IPS DF 19.7 (cell line): ENCODE measurements around the gene CCDC78.

Source experiments
- DNase-seq: peaks from one replicate; pipeline ENCODE4 v3.0.0-alpha.2; 2013; ENCODE audit warnings: low read depth, low spot score

CCDC78 gene

GRCh38 chr16:726438-727290 lies at the start of gene CCDC78, which contains the start of gene HAGHL:
CCDC78 (minus strand) TSS chr16:726443; CDS start chr16:726367, 76 bp downstream.
HAGHL (plus strand) TSS chr16:727106; CDS start chr16:727510, 404 bp downstream.
- DNase-seq, result no peak

GRCh38 chr16:775236-775796 lies 49.1 kb upstream of the CCDC78 start:
- no peak for DNase-seq

GRCh38 chr16:774086-775001 lies 48.1 kb upstream of the CCDC78 start:
- DNase-seq, result no peak

GRCh38 chr16:772959-773358 lies 46.7 kb upstream of the CCDC78 start:
- DNase-seq, result no peak

- no peak for DNase-seq
Observed at GRCh38 chr16:770411-770810, 44.2 kb upstream of the CCDC78 start.

GRCh38 chr16:769934-770333 lies 43.7 kb upstream of the CCDC78 start:
- no peak for DNase-seq

GRCh38 chr16:769184-769784 lies 43.0 kb upstream of the CCDC78 start:
- DNase-seq, result no peak

- no peak for DNase-seq
Observed at GRCh38 chr16:768428-768827, 42.2 kb upstream of the CCDC78 start.

GRCh38 chr16:767743-768235 lies 41.5 kb upstream of the CCDC78 start:
- no peak for DNase-seq

- no peak for DNase-seq
Observed at GRCh38 chr16:766820-767640, 40.8 kb upstream of the CCDC78 start.

GRCh38 chr16:766008-766819 lies 40.0 kb upstream of the CCDC78 start:
- no peak for DNase-seq

GRCh38 chr16:765488-765865 lies 39.2 kb upstream of the CCDC78 start:
- no peak for DNase-seq

- no peak for DNase-seq
Observed at GRCh38 chr16:764848-765487, 38.7 kb upstream of the CCDC78 start.

- no peak for DNase-seq
Observed at GRCh38 chr16:764184-764750, 38.0 kb upstream of the CCDC78 start.

GRCh38 chr16:763369-764183 lies 37.3 kb upstream of the CCDC78 start:
- no peak for DNase-seq

GRCh38 chr16:762595-763268 lies 36.5 kb upstream of the CCDC78 start:
- DNase-seq, result no peak
